Measurements from ENCODE around the gene BOD1L1. TPM values are rescaled to one million over a fixed set of nuclear protein-coding genes. Genes with fewer than 3 reads are reported as not detected.

Gene BOD1L1
- 10 to 100 TPM in 11 of 12 donors, not detected in 1; 30.4 to 51.0 (median 36.4) TPM for polyA plus RNA-seq (ENCODE audit: insufficient read length in 12 of 12)
- long read RNA-seq, donor 1, result 0 reads
- long read RNA-seq, donor 2, result 0 reads
- long read RNA-seq, donor 3, result 0 reads
- long read RNA-seq, donor 4, result 0 reads
- long read RNA-seq, donor 5, partial matches to known transcripts, result 0 of 1 reads
- long read RNA-seq, donor 5, other reads (novel, unspliced or antisense), result 0 of 1 reads
- long read RNA-seq, donor 6, result 0 reads
- long read RNA-seq, donor 7, partial matches to known transcripts, result 0 of 1 reads
- long read RNA-seq, donor 7, other reads (novel, unspliced or antisense), result 0 of 1 reads
- long read RNA-seq, donor 8, partial matches to known transcripts, result 16 of 16 reads
- long read RNA-seq, donor 8, other reads (novel, unspliced or antisense), result 0 of 16 reads
- long read RNA-seq, donor 9, result 0 reads
- long read RNA-seq, donor 10, full-length matches to known transcripts, result 1 of 1 reads
- long read RNA-seq, donor 10, partial matches to known transcripts, result 0 of 1 reads
- long read RNA-seq, donor 10, other reads (novel, unspliced or antisense), result 0 of 1 reads
- long read RNA-seq, donor 11, result 0 reads

DNA sequence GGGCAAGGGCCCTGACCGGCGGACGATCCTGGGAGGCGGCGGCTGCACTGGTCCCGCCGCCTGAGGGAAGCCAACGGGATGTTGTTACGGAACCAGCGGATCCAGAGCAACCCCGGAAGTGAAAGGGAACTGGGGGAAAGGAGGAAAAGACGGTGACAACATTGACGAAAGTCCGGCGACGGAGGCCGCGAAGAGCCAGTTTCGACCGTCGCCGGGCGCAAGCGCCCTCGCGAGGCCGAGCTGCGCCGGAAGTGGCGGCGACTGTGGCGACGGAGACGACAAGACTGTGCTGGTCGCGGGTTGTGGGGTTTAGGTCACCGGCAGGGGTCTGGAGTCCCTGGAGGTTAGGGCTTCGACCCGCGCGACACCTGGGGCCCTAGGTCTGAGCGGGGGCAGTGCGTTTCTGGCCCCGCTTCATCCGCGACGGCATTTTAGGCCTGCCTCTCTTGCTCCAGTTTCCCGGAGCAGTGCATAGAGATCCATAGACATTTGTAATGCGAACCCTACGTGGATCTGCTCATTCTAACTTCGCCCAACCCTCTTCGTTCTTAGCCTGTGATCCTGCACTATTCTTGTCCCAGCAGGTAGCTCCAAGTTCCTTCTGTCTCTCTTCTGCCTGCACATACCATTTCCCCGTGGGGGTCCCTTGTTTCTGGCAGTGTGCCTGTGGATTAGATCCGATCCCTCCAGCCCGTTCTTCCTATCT is at the start of gene BOD1L1:
BOD1L1 (minus strand) TSS at position 120 of the 706 bp plus-strand sequence. CDS start 138 bp downstream, outside the sequence.
- peak; percentile 95 for DNase-seq

DNA sequence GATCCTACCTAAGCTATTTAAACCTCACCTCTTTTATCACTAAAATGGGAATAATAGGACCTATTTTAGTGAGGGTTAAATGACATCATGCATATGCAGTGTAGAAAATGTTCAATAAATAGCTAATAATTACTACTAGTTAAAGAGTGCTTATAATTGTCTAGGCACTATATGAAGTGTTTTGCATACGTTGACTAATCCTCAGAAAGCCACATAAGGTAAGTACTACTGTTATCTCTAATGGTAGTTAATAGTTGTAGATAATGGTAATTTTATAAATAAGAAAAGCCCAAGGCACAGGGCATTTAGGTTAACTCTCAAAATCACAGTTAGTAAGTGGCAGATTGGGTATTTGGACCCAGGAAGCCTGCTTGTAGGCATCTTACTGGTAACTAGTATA is 47.4 kb upstream of the BOD1L1 start:
- no peak for DNase-seq

DNA sequence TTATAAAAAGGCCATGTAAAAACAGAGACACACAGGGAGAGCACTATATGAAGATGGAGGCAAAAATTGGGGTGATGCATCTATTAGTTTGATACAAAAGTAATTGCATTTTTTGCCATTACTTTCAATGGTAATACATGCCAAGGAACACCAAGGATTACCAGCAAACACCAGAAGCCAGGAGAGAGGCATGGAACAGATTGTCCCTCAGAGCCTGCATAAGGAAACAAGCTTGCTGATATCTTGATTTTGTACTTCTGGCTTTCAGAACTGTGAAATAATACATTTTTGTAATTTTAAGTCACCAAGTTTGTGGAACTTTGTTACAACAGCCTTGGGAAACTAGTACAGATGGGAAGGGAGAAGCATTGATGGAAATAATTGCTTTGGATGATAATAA is 45.6 kb upstream of the BOD1L1 start:
- no peak for DNase-seq

DNA sequence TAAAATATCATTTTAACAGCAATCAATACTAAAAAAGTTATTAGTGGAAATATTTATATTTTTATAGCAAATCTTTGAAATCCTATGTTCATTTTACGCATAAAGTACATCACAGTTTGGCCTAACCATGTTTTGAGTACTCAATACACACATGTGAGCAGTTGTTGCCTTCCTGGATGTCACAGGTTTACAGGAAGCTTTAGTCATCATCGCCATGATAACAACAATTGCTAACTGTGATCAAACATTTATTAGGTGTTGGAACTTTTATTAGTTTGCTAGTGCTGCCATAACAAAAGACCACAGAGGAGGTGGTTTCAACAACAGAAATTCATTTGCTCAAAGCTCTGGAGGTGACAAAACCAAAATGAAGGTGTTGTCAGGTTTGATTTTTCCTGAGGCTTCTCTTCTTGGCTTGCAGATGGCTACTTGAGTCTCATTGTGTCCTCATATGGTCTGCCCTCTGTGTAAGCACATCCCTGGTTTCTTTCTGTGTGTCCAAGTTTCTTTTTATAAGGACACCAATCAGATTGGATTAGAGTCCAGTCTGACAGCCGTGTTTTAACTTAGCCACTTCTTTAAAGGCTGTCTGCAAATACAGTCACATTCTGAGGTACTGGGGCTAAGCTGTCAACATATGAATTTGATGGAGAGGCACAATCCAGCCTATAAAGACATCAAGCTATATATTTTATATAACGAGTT is 43.1 kb upstream of the BOD1L1 start:
- no peak for DNase-seq

DNA sequence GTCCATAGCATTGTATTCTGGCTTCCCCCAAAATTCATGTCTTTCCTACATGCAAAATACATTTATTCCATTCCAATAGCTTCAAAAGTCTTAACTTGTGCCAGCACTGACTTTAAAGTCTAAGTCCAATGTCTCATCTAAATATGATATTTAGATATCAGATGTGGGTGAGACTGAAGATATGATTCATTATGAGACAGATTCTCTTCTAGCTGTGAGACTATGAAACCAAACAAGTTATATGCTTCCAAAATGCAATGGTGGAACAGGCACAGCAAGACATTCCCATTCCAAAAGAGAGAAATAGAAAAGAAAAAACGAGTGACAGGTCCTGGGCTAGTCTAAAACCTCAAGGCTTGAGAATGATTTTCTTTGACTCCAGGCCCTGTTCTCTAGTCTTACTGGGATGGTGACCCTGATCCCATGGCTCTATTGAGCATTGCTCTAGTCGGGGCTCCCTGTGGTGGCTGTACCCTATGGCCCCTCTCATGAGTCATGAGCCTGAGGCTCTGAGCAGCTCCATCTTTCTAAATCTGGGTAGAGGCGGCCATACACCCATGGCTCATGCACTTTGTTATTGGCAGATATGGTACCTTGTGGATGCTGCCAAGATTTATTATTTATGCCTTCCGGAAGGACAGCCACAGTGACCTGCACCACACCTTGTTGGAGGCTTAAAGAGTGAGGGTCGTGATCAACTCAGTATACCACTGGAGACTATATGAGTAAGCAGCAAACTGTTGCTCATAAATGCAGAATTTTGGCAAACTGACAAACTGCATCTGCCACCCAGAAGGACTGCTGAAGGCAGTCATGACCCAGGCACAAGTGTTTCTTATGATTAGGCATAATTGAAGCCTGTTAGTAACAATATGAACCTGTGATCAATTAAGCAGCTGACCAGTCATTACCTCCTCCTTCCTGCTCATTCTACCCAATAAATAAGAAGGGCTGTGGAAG is 38.5 kb upstream of the BOD1L1 start:
- DNase-seq, result no peak

DNA sequence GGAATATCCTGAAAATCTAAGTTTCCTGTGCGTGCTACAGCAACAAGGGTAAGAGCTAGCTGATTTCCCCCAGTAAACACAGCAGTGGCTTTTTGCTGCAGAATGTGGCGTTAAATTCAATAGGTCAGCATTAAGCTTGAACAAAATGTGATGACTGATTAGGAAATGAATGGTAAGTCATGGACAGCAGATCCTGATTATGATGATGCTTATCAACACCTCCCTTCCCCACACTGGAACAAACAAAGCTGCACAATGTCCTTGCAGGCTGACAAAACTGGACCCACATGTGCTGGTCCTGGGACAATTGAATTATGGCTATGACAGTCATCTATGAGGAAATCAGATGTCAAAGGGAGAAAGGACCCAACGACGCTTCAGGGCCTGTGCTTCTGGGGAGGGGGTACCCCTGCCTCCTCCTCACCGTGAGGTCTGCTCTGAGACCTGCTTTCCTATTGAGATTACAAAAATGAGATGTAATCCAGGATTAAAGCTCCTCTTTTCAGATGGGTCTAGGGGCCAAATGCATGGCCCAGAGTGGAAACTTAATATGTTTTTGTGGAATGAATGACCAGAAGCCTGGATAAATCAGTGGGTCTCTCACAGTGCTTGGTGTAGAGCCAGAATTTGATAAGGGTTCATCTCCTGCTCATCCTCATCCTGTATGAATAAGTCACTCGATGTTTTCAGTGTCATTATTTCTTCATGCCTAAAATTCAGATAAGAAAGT is 32.0 kb upstream of the BOD1L1 start:
- no peak for DNase-seq

DNA sequence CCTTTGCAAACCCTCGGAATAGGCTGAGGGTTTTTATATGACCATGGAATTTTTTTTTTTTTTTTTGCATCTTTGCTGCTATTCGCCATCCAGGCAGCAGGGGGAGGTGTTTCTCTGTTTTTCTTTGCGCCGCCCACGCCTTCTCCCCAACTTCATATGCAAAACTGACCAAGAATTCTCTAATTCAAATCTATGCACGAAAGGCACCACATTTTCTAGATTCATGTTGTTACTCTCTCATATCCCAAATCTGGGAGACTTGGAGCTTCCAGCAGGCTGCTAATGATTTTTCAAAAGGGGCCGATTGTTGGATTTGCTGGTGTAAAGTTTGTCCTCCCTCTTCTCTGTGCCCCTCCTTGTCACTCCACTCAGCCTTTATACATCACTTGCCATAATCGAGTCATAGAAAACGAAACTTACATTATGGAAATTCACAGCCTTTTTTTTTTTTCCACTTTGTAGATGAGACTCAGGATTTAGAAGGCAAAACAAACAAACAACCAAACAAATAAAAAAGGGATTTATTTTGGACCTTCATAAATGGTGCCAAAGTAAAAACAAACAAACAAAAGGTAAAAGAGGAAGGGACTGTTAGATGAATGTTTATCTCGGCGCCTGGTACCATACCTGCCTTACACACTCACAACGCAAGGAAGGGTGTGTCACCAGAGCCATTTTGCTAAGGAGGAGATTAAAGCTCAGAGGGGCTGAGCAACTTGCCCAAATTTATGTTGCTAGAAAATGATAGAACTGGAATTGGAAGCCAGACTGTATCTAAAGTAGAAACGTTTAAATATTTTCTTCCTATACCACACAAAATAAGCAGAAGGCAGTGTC is 29.3 kb upstream of the BOD1L1 start:
- peak; percentile 69 for DNase-seq

DNA sequence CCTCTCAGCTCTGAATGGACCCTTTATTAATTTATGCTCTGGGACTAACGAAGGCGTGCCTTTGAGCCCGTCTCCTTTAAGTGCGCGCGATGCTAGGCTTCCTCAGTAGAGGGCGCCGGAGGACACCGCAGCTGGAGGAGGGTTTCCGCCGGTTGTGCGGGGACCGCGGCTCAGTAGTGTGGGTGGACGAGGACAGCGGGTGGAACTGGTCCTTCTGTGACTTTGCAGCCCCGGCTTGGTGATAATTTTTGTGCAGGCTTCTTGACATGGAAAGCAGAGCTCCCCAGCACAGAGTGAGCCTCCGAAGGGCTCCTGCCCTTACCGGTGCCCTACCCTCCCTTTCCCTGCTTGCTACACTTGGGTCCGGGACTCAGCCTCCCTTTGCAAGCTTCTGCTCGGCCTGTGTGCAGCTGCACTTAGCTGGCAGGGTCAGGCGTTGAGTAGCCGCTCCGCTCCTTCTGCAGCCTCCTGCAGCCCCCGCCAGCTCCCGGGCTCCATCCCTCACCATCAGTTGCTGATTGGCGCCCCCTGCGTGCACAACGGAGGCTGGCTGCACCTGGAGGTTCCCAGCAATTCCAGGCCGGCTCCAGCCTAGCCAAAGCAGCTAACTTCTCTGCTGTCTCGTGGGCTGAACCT is 26.8 kb upstream of the BOD1L1 start:
- DNase-seq, result peak; percentile 65

DNA sequence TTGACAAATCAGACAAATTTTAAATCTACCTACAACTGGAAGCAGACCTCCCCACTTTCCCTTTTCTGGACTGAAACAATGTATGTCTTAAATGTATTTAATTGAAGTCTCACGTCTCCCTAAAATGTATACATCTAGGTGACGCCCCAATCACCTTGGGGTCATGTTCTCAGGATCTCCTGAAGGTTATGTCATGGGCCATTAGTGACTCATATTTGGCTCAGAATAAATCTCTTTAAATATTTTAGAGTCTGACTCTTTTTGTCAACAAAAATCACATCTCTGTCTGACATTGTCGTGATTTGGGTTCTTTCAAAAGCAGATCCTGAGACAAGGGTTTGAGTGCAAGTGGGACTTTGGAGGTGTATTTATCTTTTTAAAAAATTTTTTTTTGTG is 26.2 kb upstream of the BOD1L1 start:
- no peak for DNase-seq

DNA sequence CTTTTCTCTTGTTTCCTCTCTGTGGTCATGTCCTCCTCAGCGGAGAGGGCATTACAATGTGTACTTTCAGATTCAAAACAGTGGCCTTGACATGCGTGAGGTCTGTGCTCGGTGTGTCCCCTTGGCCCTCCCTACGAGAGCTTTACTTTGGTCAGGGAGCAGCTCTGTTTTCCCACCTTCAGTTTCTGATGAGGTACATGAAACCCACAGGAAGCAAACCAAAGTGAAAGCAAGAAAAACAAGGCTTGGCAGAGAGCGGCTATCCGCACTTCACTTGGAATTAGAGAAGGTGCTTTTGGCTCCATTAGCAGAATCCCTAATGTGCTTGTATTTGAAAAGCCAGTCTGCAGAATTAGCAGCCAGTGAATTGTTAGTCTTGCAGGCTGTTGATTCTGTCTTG is 19.5 kb upstream of the BOD1L1 start:
- DNase-seq, result no peak

DNA sequence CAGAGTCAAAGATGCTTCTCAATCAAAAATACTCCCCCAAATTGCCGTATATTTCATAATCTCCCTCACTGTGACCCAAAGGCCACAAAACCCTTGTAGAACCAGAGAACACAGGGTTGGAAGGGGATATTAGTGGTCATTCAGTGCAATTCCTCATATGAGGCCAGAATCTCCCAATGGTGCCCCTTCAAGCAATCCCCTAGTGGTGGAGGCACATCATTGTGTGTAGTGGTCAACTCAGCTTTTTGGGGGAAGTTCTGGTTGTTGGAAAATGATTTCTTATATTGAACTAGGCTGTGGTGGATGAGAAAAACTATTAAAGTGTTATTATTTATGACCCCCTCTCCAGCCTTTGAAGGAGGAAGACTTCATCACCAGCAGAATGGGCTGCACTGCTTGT is 17.6 kb upstream of the BOD1L1 start:
- no peak for DNase-seq

DNA sequence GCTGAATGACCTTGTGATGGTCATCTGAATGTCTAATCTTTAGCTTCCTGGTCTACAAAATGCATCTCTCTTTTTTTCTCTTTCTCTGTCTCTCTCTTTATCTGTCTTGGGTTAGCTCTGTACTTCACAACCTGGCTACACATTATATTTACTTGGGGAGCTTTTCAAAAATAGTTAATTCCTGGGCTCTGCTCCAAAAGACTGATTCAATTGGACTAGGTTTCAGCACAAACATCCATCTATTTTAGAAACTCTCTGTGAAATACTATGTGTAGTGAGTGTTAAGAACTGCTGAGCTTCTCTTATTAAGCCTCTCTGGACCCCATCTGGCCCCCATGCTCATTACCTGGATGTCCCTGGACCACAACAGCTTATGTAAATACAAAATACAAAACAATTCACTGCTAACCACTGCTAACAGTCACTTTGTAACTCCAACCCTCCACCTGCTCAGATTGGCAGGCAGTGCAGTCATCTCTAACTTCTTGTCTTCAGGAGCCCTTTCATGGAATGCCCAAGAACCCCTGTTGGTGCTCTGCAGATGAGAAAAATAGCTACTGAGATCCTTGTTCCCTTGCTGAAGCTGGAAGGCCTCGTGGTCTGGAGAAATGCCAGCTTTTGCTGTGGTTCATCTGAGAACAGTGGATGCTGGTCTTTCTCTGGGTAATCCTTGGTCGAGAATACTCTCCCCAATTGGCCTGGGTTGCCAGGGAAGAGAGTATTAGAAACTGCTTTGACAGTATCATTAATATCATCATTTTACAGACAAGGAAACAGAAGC is 14.8 kb upstream of the BOD1L1 start:
- no peak for DNase-seq

DNA sequence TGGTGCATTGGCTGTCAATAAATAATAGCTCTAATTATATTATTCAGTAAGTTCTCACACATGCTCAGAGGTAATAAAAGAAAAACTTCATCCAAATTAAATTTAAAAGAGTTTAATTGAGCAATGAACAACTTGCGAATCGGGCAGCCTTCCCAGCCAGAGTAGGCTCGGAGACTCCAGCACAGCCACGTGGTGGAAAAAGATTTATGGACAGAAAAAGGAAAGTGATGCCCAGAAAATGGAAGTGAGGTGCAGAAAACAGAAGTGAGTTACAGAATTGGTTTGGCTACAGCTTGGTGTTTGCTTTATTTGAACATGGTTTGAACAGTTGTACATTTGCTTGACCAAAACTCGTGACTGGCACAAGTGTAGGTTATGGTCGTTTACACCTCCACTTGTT is 13.6 kb upstream of the BOD1L1 start:
- DNase-seq, result no peak

DNA sequence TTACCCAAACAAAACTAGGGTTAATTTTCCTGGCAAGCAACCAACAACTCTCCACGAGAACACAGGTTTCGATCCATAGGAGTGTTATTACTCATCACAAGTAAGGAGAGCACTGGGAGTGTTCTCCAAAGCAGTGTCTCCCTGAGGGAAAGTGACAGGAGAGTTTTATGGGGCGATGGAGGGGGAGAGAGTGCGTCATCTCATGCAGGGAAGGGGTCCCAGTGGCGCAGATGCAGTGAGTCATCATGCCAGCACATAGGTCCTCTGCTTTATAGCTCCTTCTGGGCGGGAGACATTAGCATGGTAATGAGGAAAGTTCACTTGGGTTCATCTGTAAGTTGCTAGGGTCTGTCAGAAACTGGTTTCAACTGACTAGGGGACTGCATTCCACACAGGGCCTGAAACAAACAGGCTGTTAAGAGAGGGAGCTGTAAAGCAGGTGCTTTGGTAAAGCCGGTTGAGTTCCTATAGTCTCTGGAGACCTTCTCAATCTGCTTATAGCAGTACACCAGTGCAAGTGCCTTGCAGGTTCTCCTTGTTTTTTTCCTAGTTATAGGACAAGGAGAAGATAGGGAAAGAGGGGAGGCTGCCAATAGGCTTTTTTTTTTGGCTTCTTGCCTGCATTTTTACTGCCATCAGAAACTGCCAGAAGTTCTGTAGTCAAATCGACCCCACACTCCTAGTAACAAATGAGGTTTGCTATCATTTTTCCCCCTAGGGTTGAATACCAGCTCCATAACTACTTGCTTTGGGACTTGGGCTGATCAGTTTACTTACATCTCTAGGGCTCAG is 12.8 kb upstream of the BOD1L1 start:
- no peak for DNase-seq

DNA sequence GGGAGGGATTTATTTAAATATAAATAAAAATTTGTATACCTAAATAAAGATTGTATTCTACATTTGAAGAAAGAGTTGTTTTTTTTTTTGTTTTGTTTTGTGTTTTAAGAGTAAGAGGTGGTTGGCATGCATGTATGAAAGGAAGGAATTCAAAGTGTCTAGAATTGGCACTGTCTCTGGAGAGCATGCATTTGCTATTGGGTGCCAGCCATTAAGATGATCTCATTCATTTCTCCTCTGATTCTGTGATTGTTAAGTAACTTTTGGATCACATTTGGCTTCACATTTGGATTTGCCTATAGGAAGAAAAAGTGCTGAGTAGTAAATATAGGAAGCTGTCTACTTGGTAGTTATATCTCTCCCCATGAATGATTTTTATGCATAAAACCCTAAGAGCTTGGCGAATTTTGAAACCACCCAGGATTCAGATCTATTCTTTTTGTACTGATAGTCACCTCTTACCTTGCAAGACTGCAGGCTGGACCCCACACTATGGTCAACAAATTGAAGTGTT is 7.8 kb upstream of the BOD1L1 start:
- no peak for DNase-seq

DNA sequence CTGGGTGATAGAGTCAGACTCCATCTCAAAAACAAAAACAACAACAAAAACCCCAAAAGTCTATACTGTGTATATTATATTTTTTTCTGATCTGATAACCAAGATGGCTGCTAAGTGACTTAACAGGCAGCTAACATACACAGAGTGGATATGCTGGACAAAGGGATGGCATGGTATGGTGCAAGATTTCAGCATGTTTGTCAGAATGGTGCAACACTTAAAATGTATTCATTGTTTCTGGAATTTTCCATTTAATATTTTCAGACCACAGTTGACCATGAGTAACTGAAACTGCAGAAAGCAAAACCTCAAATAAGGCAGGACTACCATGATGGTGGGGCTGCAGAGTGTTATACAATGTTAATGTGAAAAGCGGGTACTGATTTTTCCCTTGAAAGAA is 6.1 kb upstream of the BOD1L1 start:
- no peak for DNase-seq

DNA sequence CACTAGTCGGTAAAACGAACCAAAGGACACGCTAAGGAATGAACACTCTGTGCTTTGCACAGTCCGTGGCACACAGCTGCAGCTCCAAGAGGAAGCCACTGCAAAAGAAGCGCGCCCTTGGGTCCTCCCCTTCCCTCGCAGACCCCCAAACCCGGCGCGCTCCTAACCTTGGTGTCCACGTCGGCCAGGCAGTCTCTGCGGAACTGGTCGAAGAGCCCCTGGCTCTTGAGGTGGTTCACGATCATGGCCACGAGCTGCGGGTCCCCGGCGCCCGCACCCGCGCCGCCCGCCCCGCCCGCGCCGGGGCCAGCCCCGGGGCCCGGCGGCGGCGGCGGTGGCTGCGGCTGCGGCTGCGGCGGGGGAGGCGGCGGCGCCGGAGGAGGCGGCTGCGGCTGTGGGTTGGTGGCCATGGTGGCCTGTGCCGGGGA is 333 bp downstream of the BOD1L1 start:
- DNase-seq, result no peak
